NCI-H524 (cell line): ENCODE results near the gene PRRT1B.

Source experiments
- DNase-seq, 2 experiments: peaks; one replicate each; lab custom pipeline; 2025; lab: John Stamatoyannopoulos, UW

The PRRT1B gene

GRCh38 chr9:131580358-131580757 is 35.0 kb downstream of the PRRT1B start:
- DNase-seq = no peak

GRCh38 chr9:131582056-131582455 is 36.7 kb downstream of the PRRT1B start:
- DNase-seq = no peak

DNA sequence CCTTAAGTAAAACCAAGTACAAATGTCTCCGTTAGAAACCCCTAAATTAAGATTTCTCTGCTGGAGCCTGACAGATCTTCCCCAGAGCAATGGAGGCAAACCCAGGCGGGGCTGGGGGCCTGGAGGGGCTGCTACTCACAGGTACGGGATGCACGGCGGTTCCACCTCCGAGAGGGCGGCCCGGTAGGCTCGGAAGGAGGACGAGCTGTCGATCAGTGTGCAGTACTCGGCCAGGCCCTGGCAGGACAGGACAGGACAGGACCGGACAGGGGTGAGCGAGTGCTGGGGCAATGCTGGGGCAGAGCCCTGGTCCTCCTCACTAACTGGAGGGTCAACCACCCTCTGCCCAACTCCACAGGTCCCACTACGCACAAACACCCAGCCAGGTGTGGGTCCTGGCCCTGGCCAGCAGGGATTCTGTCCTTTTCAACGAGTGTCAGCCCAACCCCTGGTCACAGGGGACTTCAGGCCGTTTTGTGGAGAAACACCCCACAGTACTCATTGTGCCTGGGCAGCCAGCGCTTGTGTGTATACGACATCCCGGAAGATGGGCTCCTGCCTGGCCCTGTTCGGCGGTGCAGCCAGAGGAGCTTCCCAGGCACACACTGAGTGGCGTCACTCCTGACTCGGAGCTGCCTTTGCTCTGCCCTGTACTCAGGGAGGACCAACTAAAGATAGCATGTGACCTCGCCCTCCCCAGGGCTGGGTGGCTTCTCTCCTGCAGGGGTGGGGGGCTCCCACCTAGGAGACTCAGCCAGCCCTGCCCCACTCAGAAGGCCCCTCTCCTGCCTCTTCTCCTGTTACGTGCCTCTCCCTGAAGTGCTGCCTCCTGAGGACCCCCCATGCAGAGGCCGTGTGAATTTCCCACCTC is 37.4 kb downstream of the PRRT1B start:
- DNase-seq = no peak

DNA sequence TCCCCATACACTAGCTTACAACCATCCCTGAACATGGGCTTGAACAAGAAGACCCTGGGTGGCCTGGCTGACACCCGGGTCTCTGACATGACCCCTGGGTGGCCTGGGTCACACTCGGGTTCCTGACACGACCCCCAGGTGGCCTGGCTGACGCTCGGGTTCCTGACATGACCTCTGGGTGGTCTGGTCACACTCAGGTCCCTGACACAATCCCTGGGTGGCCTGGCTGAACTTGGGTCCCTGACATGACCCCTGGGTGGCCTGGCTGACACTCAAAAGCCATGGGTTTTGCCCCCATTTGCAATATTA is 38.0 kb downstream of the PRRT1B start:
- DNase-seq = no peak

DNA sequence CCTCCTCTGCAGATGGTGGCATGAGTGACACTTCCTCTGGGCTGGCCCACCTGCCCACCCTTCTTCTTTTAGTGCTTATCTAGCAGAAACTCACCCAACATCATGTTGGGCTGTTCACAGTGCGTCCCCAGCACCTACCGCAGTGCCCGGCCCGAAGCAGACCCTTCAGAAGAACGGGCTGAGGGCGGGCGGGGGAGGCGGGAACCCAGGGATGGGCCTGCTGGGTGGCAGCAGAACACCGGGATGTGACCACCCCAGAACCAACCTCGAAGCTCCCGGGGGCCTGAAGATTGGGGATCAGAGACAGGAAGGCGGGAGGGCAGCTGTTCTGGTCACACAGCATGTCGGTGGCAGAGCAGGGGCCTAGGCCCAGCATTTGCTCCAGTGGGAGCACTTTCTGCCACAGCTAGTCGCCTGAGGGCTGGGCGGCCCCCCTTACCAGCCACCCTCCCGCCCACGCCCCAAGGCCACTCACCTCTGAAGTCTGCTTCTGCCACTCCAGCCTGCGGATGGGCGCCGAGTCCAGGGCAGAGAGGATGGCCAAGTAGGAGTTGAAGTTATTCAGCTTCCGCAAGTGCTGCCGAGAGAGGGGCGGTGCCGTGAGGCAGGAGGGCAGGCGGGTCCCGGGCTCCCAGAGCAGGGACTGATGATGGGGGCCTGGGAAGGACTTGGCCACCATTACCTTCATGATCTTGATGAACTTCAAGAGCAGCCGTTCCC is 38.7 kb downstream of the PRRT1B start:
- no peak for DNase-seq

DNA sequence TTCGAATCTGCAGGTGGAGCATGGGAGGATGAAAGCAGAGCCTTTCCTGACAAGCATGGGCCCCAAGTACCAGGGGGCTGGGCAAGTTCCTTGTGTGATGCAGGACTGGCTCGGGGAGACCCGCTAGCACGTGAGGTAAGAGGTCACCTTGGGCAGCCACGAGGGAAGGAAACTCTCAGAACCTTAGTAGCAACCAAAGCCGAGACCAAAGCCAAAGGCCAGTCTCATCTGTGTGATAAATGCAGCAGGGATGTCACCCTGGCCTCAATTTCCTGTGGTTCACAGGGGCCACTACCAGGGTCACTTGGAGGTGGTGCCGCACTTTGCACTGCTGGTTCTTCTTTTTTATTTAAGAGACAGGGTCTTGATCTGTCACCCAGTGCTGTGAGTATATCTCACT is 39.5 kb downstream of the PRRT1B start:
- DNase-seq = no peak

- DNase-seq = no peak
Measured at GRCh38 chr9:131585375-131585774, 40.1 kb downstream of the PRRT1B start.

DNA sequence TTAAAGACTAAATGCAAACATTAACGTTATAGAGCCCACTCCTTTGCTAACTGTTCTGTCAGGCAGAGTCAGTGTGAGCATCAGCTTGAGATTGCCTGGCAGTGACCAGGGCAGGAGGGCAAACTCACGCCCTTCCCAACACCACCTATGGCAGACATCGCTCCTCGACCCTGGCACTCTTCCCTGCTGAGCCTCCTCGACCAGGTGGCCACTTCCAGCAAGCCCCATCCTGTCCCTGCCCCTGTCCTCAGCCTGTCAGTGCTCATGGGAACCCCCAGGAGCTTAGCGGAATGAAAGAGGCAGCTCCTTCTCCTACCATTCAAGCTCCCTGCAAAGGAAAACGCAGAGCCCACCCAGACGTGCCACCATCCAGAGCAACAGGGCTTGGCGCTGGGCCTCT is 42.0 kb downstream of the PRRT1B start:
- DNase-seq = no peak

- no peak for DNase-seq
Measured at GRCh38 chr9:131587906-131588305, 42.6 kb downstream of the PRRT1B start.

DNA sequence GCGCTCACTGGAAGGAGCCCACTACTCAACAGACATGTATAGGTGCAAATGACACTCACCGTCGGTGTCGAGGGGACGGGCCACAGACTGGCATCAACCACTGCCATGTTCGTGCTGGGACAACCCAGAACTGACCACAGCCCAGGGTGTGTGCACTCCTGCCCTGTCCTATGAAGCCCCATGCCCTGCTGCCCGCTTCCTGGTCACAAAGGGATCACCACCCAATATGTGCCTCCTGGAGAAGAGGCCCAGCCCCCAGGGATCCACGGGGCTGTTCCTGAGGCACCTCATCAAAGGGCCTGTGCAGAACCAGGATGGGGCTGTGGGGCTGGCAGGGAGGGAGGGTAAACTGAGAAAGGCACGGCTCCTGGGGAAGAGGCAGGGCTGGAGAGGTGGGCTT is 43.1 kb downstream of the PRRT1B start:
- no peak for DNase-seq

DNA sequence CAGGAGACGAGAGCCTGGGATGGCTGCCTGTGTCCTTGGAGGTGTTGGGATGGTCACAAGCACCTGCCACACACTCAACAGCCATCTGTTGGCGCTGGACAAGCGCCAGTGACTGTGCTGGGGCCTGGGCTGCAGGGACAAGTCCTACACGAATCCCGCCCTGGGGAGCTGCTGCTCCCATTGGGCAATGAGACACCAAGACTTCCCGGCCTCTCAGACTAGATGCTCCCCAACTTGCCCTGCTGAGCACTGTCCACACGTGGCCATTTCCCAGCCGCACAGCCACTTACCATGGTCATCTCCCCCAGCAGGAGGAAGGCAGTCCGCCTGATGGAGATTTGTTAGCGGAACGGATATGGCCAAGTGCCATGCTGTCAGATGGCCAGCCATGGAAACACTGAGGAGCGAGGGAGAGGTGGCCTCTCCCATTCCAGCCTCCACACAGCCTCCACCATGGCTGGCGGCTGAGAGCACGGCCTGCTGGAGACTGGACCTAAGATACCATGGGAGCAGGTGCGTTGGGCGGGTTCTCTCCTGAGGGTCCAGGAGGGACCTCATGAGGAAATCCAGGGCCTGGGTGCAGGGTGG is 43.9 kb downstream of the PRRT1B start:
- DNase-seq = peak; percentile 69 to 92

GRCh38 chr9:131589993-131590392 is 44.7 kb downstream of the PRRT1B start:
- DNase-seq = no peak

GRCh38 chr9:131590449-131590848 is 45.1 kb downstream of the PRRT1B start:
- DNase-seq = no peak

GRCh38 chr9:131590907-131591844 is 45.9 kb downstream of the PRRT1B start:
- DNase-seq = peak; percentile 63 to 81

DNA sequence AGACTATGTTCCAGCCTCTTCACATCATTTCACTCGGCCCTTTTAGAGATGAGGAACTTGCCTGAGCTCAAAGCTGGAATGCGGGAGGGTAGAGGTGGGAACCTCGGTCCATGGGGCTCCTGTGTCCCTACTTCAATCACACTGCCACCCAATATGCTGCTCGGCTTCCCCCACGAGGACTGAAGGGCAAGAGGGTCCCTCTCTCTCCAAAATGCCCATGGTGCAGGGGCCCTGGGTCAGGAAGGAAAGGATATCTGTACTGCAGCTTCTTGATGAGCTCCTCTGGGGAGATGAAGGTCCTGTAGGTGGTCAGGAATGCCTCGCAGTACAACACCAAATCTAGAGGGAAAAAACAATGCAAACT is 46.5 kb downstream of the PRRT1B start:
- no peak for DNase-seq

- DNase-seq = no peak
Measured at GRCh38 chr9:131593091-131593820, 47.9 kb downstream of the PRRT1B start.

DNA sequence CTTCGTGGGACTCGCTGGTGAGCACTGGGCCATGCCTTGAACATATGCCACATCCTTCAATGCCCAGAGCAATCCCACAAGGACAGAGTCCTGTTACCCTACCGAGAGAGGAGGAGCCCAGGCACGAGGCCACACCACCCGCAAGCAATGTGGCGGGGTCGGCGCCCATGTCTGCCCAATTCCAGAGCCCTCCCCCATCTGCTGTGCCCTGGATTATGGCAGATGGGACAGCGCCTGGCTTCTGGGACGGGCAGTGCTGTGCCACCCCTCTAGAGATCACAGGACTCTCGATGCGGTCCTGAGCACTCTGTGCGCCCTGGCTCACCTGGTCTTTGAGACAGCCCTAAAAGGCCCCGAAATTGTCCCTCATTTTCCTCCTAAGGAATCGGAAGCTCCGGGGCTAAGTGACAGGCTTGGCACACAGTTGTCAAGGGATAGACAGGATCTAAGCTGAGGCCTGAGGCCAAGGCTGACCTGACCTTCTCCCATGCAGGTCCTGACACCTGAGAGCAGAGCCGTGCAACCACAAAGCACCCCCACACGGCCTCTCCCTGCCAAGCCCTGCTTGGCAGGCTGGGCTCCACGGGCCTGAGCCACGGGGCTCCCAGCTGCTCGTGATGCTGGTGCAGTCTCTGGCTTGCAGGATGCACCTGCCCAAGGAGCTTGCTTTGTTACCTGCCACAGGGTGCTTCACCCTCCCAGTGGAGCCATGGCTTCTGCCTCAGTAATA is 48.8 kb downstream of the PRRT1B start:
- DNase-seq = peak; percentile 39 to 79

- DNase-seq = no peak
Measured at GRCh38 chr9:131594906-131595665, 49.8 kb downstream of the PRRT1B start.

- DNase-seq = no peak
Measured at GRCh38 chr9:131595696-131596429, 50.5 kb downstream of the PRRT1B start.
